ENCODE data around the gene CKAP4.

CKAP4 gene

GRCh38 chr12:106274012-106274411 is 26.2 kb upstream of the CKAP4 start:
- no peak for DNase-seq

GRCh38 chr12:106273491-106273890 is 25.7 kb upstream of the CKAP4 start:
- DNase-seq = no peak

GRCh38 chr12:106271575-106272505 is 24.0 kb upstream of the CKAP4 start:
- DNase-seq = no peak

DNA sequence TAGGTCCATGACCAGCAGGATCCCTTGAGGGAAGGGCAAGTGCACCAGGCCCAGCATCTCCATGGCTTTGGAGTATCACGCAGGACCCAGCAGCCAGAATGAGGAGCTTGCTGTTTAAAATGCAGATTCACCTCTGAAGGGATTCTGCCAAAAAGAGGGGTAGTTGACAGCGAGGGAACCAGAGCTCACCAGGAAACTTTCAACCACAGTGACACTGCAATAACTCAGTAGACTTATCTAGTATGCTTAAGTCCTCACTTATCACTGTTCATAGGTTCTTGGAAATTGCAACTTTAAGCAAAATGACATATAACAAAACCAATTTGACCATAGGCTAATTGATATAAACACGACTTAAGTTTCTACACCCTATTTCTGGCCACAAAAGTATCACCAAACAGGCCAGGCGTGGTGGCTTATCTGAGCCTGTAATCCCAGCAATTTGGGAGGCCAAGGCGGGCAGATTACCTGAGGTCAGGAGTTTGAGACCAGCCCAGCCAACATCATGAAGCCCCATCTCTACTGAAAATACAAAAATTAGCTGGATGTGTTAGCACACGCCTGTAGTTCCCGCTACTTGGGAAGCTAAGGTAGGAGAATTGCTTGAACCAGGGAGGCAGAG is 21.4 kb upstream of the CKAP4 start:
- no peak for DNase-seq

DNA sequence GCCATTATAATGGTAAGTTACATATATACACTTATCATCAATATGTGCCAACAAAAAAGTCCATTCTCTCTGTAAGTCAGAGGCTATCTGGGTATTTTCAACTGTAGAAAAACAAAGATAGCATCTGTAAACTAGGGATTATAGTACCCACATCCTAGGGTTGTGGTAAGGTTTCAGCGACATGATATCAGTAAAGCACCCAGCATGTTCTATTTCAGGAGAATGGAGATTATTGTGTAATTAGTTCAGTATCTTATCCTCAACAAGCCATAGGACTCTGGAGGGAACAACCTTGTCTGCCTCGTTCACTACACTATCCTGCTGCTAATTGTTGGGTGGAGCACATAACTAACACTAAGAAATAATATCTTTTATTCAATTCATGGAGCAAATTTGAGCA is 19.7 kb upstream of the CKAP4 start:
- DNase-seq = no peak

- no peak for DNase-seq
Observed at GRCh38 chr12:106265116-106265515, 17.3 kb upstream of the CKAP4 start.

DNA sequence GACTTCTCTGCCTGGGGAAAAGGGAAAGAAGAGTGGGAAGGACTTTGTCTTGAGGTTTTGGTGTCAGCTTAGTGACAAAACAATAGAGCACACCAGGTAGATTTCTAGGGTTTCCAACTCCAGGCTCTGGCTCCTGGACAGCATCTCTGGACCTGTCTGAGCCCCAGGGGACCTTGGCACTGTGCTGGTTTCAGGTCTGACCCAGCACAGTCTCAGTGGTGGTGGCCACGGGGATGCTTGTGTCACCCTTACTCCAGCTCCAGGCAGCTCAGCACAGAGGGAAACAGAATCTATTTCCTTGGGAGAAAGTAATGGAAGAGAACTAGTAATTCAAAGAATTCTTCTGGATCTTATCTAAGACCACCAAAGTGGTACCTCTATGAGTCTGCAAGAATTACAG is 11.1 kb upstream of the CKAP4 start:
- DNase-seq = no peak

- DNase-seq = no peak
Observed at GRCh38 chr12:106258226-106258625, 10.4 kb upstream of the CKAP4 start.

GRCh38 chr12:106256524-106256923 is 8.7 kb upstream of the CKAP4 start:
- no peak for DNase-seq

GRCh38 chr12:106255952-106256351 is 8.1 kb upstream of the CKAP4 start:
- DNase-seq = no peak

DNA sequence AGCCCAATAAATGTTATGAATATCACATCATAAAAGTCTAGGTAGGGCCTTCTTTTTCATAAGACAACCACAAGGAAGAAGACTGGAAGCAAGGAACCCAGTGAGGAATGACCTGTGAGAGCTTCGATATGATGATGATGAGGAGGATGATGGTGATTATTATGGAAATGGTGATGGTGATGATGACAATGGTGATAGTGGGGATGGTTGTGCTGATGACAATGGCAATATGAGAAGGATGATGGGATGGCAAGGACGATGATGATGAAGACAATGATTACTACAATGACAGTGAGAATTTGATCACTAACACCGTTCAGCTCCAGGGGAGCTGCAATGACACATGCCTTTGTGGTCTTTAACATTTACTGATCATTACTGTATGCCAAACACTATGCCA is 7.7 kb upstream of the CKAP4 start:
- DNase-seq = no peak

DNA sequence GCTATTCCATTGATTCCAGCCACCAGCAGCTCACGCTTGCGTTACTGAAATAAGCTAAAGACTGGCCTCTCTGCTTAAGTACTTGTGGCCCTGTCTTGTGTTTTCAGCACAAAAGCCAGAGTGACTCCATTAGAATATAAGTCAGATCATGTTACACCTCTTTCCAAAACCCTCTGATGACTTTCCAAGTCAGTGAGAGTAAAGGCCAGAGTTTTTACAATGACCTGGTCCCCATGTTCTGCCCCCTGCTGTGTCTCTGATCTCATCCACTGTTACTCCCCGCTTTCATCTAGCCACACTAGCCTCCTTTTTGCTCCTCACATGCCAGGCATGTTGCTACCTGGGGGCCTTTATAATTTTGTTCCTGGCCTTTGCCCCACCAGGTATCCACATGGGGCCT is 6.9 kb upstream of the CKAP4 start:
- no peak for DNase-seq

GRCh38 chr12:106251631-106252455 is 4.0 kb upstream of the CKAP4 start:
- no peak for DNase-seq

DNA sequence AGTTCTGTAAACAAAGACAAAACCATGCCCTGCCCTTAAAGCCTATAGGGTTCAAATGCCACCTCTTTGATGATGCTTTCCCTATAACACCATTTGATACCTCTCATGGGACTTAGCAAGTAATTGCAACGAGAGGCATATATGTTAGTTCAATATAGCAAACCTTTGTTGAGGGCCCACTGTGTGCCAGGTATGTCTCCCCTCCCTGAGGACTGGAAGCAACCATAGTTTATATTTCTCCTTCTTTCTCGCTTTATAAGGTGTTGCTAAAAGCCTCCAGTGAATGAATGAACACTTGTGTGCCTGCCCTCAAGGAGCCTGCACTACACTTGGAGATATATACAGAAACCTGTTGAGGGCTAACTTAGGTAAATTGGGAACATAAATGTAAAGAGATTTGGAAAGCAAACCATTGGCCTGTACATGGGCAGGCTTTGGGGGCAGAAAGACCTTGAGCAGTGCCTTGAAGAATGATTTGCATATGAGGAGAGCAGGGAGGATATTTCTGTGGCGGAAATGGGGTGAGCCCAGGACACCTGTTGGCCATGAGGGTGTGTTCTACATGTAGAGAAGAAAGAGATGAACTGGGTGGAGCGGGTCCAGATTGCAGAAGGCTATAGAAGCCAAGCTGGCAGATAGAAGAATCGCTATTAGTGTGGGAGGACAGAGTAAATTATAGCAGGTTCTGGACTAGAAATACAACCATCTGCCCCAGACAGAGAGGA is 1.8 kb upstream of the CKAP4 start:
- DNase-seq = no peak

GRCh38 chr12:106248846-106249371 is 1.1 kb upstream of the CKAP4 start:
- DNase-seq = peak; percentile 24

GRCh38 chr12:106248312-106248845 is 559 bp upstream of the CKAP4 start:
- DNase-seq = peak; percentile 52

GRCh38 chr12:106246891-106247673 is 738 bp downstream of the CKAP4 start:
- DNase-seq = peak; percentile 41

DNA sequence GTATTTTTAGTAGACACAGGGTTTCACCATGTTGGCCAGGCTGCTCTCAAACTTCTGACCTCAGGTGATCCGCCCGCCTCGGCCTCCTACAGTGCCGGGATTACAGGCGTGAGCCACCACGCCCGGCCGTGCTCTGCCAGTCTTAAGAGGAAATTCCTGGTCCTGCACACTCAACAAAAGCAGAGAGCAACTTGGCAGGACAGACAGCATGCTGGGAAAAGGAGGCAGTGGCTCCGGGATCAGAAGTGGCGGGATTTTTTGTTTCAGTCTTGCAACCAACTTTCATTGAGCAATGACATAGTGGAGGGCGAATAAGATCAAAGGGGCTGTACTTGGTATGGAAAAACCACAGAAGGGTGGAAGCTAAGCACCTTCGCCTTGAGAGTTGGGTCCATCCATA is 2.1 kb downstream of the CKAP4 start:
- DNase-seq = peak; percentile 44

- no peak for DNase-seq
Observed at GRCh38 chr12:106243620-106244019, 4.2 kb downstream of the CKAP4 start.

DNA sequence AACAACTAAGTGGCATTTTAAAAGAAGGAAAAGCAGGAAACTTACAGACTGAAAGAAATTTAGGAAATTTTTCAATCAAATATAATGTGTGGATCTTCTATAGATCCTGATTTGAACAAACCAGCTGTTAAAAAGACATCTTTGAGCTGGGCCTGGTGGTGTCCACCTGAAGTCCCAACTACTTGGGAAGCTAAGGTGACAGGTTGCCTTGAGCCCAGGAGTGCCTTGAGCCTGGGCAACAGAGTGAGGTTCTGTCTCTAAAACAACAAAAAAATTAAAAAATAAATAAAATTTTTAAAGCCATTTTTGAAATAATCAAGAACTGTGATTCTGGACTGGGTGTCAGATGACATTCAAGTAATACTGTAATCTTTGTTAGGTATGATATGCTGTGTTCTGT is 7.0 kb downstream of the CKAP4 start:
- no peak for DNase-seq

DNA sequence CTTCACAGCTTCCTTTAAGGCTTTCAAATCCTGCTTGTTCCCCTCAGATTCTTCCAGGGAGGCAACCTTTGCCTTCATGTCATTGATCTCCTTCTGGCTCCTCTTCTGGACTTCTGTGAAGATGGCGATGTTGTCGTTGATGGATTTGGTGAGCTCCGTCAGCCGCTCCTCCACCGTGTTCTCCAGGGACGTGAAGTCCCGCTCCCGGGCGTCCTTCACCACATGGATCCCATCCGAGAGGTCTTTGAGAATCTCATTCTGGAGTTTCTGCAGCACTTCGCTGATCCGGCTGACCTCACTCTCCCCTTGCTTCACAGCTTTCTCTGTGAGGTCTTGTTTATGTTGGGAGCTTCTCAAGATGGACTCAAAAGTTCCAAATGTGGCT is 7.9 kb downstream of the CKAP4 start:
- DNase-seq = no peak

Data from T1000 (cell line).